AG04450 (cell line): ENCODE data around the gene RAP2A. TPM values are rescaled to one million over a fixed set of nuclear protein-coding genes. Genes with fewer than 3 reads are reported as not detected.

Experiments
- CTCF ChIA-PET: fragments of 300-600, 350-600 bp; formaldehyde crosslinking; extraction: SDS; loops from one replicate; lab custom pipeline; 2022; ENCODE audit warnings: antibody characterized with exemption, inconsistent platforms; lab: Charles Lee
- POLR2A ChIA-PET: fragments of 350-600 bp; formaldehyde crosslinking; extraction: SDS; loops from one replicate; lab custom pipeline; 2021; ENCODE audit warnings: antibody characterized with exemption, inconsistent platforms; lab: Yijun Ruan, JAX
- DNase-seq: peaks from one replicate; pipeline ENCODE4 v3.0.0-alpha.2; 2011; ENCODE audit warnings: low read depth, low spot score
- H3K27ac ChIP-seq: one replicate; pipeline ENCODE4 v1.5.1; 2012; ENCODE audit warnings: low read depth, low read length, control low read depth
- H3K27me3 ChIP-seq: one replicate; pipeline ENCODE4 v1.6.0; 2012; ENCODE audit warnings: low read length; ENCODE audit not compliant: control insufficient read depth, insufficient read depth
- H3K4me3 ChIP-seq: 2 replicates; pipeline ENCODE4 v1.5.1; 2011; ENCODE audit warnings: mild to moderate bottlenecking, low read depth, low read length, control low read depth
- H3K9me3 ChIP-seq: 2 replicates; pipeline ENCODE4 v1.5.1; 2012; ENCODE audit warnings: low read length; ENCODE audit not compliant: control insufficient read depth, insufficient read depth
- CTCF ChIP-seq: IDR thresholded peaks from 2 replicates; pipeline ENCODE4 v1.5.1; 2011; ENCODE audit warnings: low read depth, low read length, control low read depth, inconsistent platforms
- polyA plus RNA-seq: library from polyadenylated mRNA; depleted of rRNA; stranded (reverse); fragments of >200 nt; gene quantifications from 2 replicates; pipeline ENCODE4 v1.2.3, GENCODE V29; 2011

Gene RAP2A
- polyA plus RNA-seq, 1 experiment, result 21.5 TPM

DNA sequence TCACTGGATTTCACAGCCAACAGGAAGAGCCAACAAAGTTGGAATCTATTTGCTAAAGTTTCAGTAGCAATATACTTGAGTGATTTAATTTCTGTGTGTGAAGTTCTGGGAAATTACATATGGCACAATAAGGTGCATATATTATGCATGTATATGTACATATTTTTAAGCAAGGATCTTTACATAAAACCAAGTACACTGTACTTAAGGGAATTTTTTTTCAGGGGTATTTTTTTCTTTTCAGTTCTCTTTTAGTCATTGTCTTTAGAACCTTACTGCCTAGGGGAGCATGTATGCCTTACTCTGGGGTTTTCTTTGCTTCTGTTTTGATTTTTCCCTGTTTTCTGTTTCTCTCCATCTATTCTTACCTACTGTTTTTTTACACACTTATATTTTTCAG lies 7.4 kb downstream of the RAP2A start:
- ChIA-PET POLR2A (no interaction called here), CTCF (no interaction called here)
- no peak overlapping the region for H3K27ac ChIP-seq
- DNase-seq, result no peak
- H3K4me3 ChIP-seq, result no peak overlapping the region
- no peak for TF ChIP-seq CTCF
- H3K9me3 ChIP-seq, result no peaks in the 10 kb centered on the region
- H3K27me3 ChIP-seq, result no peaks in the 10 kb centered on the region

DNA sequence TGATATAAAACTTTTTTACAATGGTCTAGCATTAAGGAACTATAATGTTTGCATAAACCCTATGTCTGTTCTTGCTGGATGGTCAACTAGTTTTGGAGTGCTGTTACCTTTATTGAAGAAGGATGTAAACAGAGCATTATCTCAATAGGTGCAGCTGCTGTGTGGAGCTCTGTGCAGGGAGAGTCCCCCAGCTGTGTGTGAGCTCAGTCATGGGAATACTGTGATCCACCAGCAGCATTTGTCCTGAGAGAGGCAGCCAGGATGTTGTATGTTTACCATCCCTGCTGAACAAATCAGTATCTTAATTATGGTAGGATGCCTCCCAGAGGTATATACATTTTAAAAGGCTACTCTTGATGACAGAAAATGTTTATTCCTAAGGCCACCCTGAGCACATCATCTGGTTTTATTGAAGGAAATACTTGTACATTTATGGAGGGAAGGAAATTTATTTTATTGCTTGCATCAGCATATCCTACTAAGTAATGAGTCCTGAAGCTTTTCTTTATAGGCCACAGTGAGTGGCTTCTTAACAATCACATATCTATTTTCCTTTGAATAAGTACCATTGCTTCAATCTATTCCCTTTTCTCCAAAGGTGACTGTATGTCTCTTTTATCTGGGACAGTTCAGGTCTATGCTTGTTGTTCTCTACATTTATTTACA lies 11.7 kb downstream of the RAP2A start:
- TF ChIP-seq CTCF, result no peak
- POLR2A ChIA-PET, result no interaction called here

GRCh38 chr13:97446448-97446847 lies 12.5 kb downstream of the RAP2A start:
- ChIA-PET CTCF (interaction anchor here (0.9 kb wide), 1 partner anchor 128 kb away, joined by 9 read pairs; no protein-coding TSS in a partner anchor), POLR2A (no interaction called here)
- no peak for TF ChIP-seq CTCF
- Histone ChIP-seq H3K27ac (no peak overlapping the region), H3K9me3 (no peaks in the 10 kb centered on the region), H3K27me3 (no peaks in the 10 kb centered on the region), H3K4me3 (no peak overlapping the region)
- DNase-seq, result no peak

More for the DNA sequence above, 11.7 kb downstream of the RAP2A start:
- no peak for DNase-seq
- Histone ChIP-seq H3K27me3 (no peaks in the 10 kb centered on the region), H3K4me3 (no peak overlapping the region), H3K9me3 (no peaks in the 10 kb centered on the region), H3K27ac (no peak overlapping the region)
- CTCF ChIA-PET, result no interaction called here

DNA sequence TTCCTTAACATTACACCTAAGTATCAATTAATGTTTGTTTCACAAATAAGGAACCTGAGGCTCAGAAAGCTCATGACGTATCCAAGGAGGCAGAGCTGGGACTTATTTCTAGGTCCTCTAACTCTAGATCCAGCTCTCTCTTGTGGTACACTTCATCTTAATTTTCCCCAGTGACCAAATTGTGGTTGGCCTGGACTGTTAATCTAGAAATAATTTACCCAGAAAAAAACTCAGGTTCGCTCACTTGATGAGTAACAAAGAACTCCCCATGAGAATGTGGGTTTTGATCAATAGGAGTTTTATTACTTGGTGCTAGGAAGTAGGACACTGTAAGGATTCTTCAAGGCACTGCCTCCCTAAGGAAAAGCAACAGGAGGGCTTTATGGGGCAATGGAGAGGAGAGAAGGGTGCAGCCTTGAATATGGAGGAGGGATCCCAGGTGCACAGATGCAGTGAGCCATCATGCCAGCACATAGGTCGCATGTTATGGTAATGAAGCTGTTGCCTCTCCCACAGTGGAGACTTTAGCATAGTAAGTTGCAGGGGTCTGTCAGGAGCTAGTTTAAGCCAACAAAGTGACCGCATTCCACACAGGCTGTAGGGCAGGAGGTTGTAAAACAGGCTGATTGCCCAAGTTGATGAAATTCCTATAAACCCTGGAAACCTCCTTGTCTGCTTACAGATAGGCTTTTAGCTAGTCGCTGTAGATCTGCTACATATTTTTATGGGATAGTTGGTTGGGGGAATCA lies 14.7 kb downstream of the RAP2A start:
- Histone ChIP-seq H3K27ac (no peak overlapping the region), H3K27me3 (no peaks in the 10 kb centered on the region), H3K4me3 (no peak overlapping the region), H3K9me3 (no peaks in the 10 kb centered on the region)
- ChIA-PET CTCF (interaction anchor here (0.7 to 1.0 kb wide), 2 partner anchors 11 to 17 kb away, joined by 3 read pairs; no protein-coding TSS in a partner anchor), POLR2A (interaction anchor here (0.7 kb wide), 1 partner anchor 11 kb away, joined by 3 read pairs; no protein-coding TSS in a partner anchor)
- no peak for TF ChIP-seq CTCF
- DNase-seq, result no peak

DNA sequence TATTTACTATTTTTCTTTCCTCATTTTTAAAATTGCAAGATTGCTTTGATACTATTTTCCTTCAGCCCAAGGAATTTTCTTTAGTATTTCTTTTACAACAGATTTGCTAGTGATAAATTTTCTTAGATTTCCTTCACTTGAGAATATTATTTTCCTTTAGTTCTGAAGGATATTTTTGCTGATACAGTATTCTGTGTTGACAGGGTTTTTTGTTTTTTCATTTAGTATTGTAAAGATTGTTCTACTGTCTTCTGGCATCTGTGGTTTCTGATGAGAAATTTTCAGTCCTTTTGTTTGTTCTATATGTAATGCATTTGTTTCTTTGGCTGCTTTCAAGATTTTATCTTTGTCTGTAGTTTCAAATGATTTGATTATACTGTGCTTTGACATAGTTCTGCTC lies 20.7 kb downstream of the RAP2A start:
- no peak for DNase-seq
- CTCF ChIA-PET, result no interaction called here
- no peak overlapping the region for H3K27ac ChIP-seq
- POLR2A ChIA-PET, result no interaction called here
- no peak for TF ChIP-seq CTCF
- no peak overlapping the region for H3K4me3 ChIP-seq
- no peaks in the 10 kb centered on the region for H3K27me3 ChIP-seq
- no peaks in the 10 kb centered on the region for H3K9me3 ChIP-seq
